Activated T-helper 2 cell treated with anti-CD3 and anti-CD28 coated beads, Interferon-gamma antibody, Interleukin-2, Interleukin-4, amounts not matched to agents 10 μg/mL and 5 μg/mL and 100 μg/mL, durations not matched to agents 14 hours and 24 hours and 36 hours (primary cell): ENCODE data around the gene DGKI. TPM values are rescaled to one million over a fixed set of nuclear protein-coding genes. Genes with fewer than 3 reads are reported as not detected.
"Not testable (repeated sequence)": the region's sequence is repeated elsewhere in the genome, so short reads cannot be mapped to it uniquely, and the experiment has no call there.

Experiments
- DNase-seq: peaks from one replicate; pipeline ENCODE4 v3.0.0; 2021; ENCODE audit warnings: low spot score
- H3K27ac Mint-ChIP-seq: one replicate; pipeline ENCODE4 v1.8.0; 2021; ENCODE audit warnings: mixed read lengths
- H3K27me3 Mint-ChIP-seq: one replicate; pipeline ENCODE4 v1.8.0; 2021; ENCODE audit warnings: low read depth, mixed read lengths
- H3K36me3 Mint-ChIP-seq: one replicate; pipeline ENCODE4 v1.8.0; 2021; ENCODE audit warnings: low read depth, mixed read lengths
- H3K4me1 Mint-ChIP-seq: one replicate; pipeline ENCODE4 v1.8.0; 2021; ENCODE audit warnings: low read depth, mixed read lengths
- H3K4me3 Mint-ChIP-seq: one replicate; pipeline ENCODE4 v1.8.0; 2021; ENCODE audit warnings: low read depth, mild to moderate bottlenecking, moderate library complexity, mixed read lengths
- H3K9me3 Mint-ChIP-seq: one replicate; pipeline ENCODE4 v1.8.0; 2021; ENCODE audit warnings: mixed read lengths
- intact Hi-C: fragments of 100-400 bp; cut with micrococcal nuclease; formaldehyde crosslinking; loops from one replicate; pipeline ENCODE4 v1.15.1; 2023
- total RNA-seq: library from RNA; stranded (reverse); gene quantifications from 2 replicates; pipeline ENCODE4 v1.2.3, GENCODE V29; 2022

The DGKI gene
- total RNA-seq, 1 donor from 2014 or later = 3.9 TPM

DNA sequence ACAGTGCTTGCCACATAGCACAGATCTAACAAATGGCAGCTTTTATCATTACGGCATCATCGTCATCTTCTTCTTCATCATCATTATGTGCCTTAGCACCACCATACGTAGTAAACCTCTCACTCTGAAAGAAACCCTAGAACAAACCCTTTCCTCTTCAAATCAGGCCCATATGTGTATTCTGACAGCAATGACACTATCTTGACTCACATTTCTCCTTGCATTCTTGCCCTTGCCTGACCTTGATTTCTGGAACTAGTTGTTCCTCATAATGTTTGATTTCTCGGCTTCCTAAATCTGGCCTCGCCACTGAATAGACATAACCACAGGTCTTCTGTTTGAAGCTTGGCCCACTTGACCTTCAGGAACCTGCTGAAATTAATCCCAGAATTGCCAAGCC is 115.3 kb downstream of the DGKI start:
- Mint-ChIP-seq H3K4me3 (no peak overlapping the region), H3K27me3 (no peaks in the 10 kb centered on the region), H3K4me1 (no peaks in the 10 kb centered on the region), H3K27ac (no peak overlapping the region), H3K9me3 (no peaks in the 10 kb centered on the region), H3K36me3 (no peaks in the 10 kb centered on the region)
- intact Hi-C loops = no loop called here
- DNase-seq = no peak

DNA sequence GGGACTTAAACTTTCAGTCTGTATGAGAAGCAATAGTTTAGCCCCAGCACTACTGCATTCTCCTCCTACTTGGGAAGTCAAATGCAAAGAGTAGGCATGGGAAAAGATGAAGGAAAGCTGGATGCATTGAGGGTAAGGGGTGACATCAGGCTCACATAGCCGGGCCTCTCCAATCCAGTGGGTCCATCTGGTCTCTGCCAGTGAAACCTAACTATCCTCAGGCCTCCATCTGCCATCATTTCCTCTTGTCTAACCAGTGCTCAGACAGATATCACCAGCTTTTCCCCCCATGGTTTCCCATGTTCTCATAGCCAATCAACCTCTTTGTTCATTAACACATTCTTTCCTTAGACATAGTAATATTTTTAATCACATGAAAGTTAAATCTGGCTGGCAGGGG is 118.3 kb downstream of the DGKI start:
- Mint-ChIP-seq H3K9me3 (no peaks in the 10 kb centered on the region), H3K4me3 (no peak overlapping the region), H3K27ac (no peak overlapping the region), H3K36me3 (no peaks in the 10 kb centered on the region), H3K4me1 (no peaks in the 10 kb centered on the region), H3K27me3 (no peaks in the 10 kb centered on the region)
- no peak for DNase-seq
- intact Hi-C loops = no loop called here

- no peaks in the 10 kb centered on the region for H3K9me3 Mint-ChIP-seq
- no peak overlapping the region for H3K4me3 Mint-ChIP-seq
- no peaks in the 10 kb centered on the region for H3K27me3 Mint-ChIP-seq
- DNase-seq = no peak
- H3K36me3 Mint-ChIP-seq = no peaks in the 10 kb centered on the region
- no peaks in the 10 kb centered on the region for H3K4me1 Mint-ChIP-seq
- no peak overlapping the region for H3K27ac Mint-ChIP-seq
- intact Hi-C loops = no loop called here
Measured at GRCh38 chr7:137727413-137727812, 119.4 kb downstream of the DGKI start.

DNA sequence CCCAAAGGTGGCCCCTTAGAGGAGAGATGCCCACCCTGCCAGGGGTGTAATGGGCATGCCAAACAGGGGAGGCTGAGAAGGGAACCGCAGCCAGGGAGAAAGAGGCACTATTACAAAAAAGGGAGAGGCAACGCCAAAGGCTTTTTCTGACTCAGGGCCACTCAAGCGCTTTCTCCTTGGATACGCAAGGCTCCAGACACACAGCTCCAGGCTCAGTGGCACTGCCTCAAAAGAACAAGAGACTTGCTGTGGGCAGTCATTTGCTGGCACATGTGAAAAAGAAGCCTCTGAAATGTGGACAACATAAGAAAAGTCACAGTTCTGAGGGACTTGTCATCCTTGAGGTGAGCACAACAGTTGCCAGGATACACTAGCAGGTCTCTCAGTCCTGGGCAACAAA is 128.4 kb downstream of the DGKI start:
- no peak for DNase-seq
- no peaks in the 10 kb centered on the region for H3K36me3 Mint-ChIP-seq
- no peak overlapping the region for H3K4me3 Mint-ChIP-seq
- intact Hi-C loops = no loop called here
- H3K27ac Mint-ChIP-seq = no peak overlapping the region
- H3K4me1 Mint-ChIP-seq = no peaks in the 10 kb centered on the region
- H3K27me3 Mint-ChIP-seq = no peaks in the 10 kb centered on the region
- H3K9me3 Mint-ChIP-seq = no peaks in the 10 kb centered on the region

- Mint-ChIP-seq H3K36me3 (no peaks in the 10 kb centered on the region), H3K4me1 (no peaks in the 10 kb centered on the region), H3K27ac (no peak overlapping the region), H3K4me3 (no peak overlapping the region), H3K27me3 (no peaks in the 10 kb centered on the region), H3K9me3 (no peaks in the 10 kb centered on the region)
- DNase-seq = no peak
- intact Hi-C loops = no loop called here
Measured at GRCh38 chr7:137717811-137718271, 128.9 kb downstream of the DGKI start.

DNA sequence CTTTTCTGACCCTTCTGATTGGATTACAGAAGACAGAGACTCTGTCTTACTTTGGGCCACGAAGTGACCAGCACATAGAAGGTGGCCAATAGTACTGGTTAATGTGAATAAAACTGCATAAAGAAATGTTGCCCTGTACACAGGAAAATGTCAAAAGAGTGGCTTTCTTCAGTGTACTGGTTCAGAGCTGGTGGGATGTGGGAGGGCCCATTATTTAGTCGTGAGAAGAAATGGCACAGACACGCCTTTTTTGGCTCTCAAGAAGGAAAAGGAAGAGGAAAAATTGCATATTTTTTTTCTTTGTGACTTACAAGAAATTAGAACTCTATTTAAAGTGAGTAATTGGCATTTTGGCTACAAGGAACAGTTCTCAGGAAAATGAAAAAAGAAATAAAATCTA is 129.7 kb downstream of the DGKI start:
- no peak for DNase-seq
- Mint-ChIP-seq H3K36me3 (no peaks in the 10 kb centered on the region), H3K4me3 (no peak overlapping the region), H3K27me3 (no peaks in the 10 kb centered on the region), H3K9me3 (no peaks in the 10 kb centered on the region), H3K4me1 (no peaks in the 10 kb centered on the region), H3K27ac (no peak overlapping the region)
- intact Hi-C loops = no loop called here

GRCh38 chr7:137716061-137716460 is 130.7 kb downstream of the DGKI start:
- no peak for DNase-seq
- Mint-ChIP-seq H3K36me3 (no peaks in the 10 kb centered on the region), H3K27me3 (peaks cover under 1% of the 10 kb centered on the region), H3K4me3 (no peak overlapping the region), H3K9me3 (no peaks in the 10 kb centered on the region), H3K27ac (no peak overlapping the region), H3K4me1 (no peaks in the 10 kb centered on the region)
- intact Hi-C loops = no loop called here

GRCh38 chr7:137715533-137715932 is 131.2 kb downstream of the DGKI start:
- intact Hi-C loops = no loop called here
- Mint-ChIP-seq H3K4me3 (no peak overlapping the region), H3K4me1 (no peaks in the 10 kb centered on the region), H3K9me3 (no peaks in the 10 kb centered on the region), H3K36me3 (no peaks in the 10 kb centered on the region), H3K27ac (no peak overlapping the region), H3K27me3 (peaks cover 4% of the 10 kb centered on the region)
- DNase-seq = no peak

- DNase-seq = no peak
- no peak overlapping the region for H3K27ac Mint-ChIP-seq
- H3K27me3 Mint-ChIP-seq = peaks cover 4% of the 10 kb centered on the region
- H3K36me3 Mint-ChIP-seq = no peaks in the 10 kb centered on the region
- no peaks in the 10 kb centered on the region for H3K4me1 Mint-ChIP-seq
- intact Hi-C loops = no loop called here
- H3K9me3 Mint-ChIP-seq = no peaks in the 10 kb centered on the region
- H3K4me3 Mint-ChIP-seq = no peak overlapping the region
Measured at GRCh38 chr7:137715121-137715520, 131.7 kb downstream of the DGKI start.

DNA sequence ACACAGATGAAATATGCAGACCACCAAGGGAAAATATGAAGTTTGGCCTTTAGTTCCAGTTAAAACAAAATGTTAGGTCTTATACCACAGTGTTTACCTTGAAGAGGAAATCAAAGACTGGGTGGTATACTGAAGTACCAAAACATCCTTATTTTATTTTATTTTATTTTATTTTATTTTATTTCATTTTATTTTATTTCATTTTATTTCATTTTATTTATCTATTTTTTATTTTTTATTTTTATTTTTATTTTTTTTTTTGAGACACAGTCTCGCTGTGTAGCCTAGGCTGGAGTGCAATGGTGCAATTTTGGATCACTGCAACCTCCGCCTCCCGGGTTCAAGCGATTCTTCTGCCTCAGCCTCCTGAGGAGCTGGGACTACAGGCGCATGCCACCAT is 140.4 kb downstream of the DGKI start:
- H3K36me3 Mint-ChIP-seq, intact Hi-C loops, DNase-seq, H3K27ac Mint-ChIP-seq, H3K4me3 Mint-ChIP-seq, H3K4me1 Mint-ChIP-seq, H3K27me3 Mint-ChIP-seq: not testable (repeated sequence)
- peaks cover 14% of the 10 kb centered on the region for H3K9me3 Mint-ChIP-seq

DNA sequence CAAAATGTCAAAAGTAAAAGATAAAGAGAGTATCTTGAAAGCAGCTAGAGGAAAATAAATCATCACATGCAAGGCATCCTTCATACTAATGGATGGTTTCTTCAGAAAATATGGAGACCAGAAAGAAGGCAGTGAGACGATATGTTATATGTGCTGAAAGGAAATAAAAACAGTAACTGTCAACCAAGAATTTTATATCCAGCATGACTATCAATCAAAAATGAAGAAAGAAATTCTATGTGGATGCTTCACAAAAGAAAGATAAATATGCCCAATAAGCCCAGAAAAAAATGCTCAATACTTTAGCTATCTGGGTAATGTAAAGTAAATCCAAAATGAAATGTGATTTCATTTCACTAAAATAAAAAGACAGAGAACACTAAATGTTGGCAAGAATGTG is 142.1 kb downstream of the DGKI start:
- no peak overlapping the region for H3K27ac Mint-ChIP-seq

GRCh38 chr7:137703291-137704010 is 143.3 kb downstream of the DGKI start:
- no peaks in the 10 kb centered on the region for H3K36me3 Mint-ChIP-seq
- no peak overlapping the region for H3K27ac Mint-ChIP-seq
- peaks cover 14% of the 10 kb centered on the region for H3K9me3 Mint-ChIP-seq
- no peaks in the 10 kb centered on the region for H3K27me3 Mint-ChIP-seq
- H3K4me3 Mint-ChIP-seq = no peak overlapping the region
- DNase-seq = no peak
- intact Hi-C loops = no loop called here
- H3K4me1 Mint-ChIP-seq = no peaks in the 10 kb centered on the region

More for the DNA sequence above, 142.1 kb downstream of the DGKI start:
- H3K36me3 Mint-ChIP-seq = no peaks in the 10 kb centered on the region
- DNase-seq = no peak
- H3K4me1 Mint-ChIP-seq = no peaks in the 10 kb centered on the region
- peaks cover 14% of the 10 kb centered on the region for H3K9me3 Mint-ChIP-seq
- H3K4me3 Mint-ChIP-seq = no peak overlapping the region
- intact Hi-C loops = no loop called here
- peaks cover 2% of the 10 kb centered on the region for H3K27me3 Mint-ChIP-seq

GRCh38 chr7:137696988-137697387 is 149.8 kb downstream of the DGKI start:
- DNase-seq = no peak
- intact Hi-C loops = no loop called here
- no peaks in the 10 kb centered on the region for H3K36me3 Mint-ChIP-seq
- no peaks in the 10 kb centered on the region for H3K4me1 Mint-ChIP-seq
- no peaks in the 10 kb centered on the region for H3K27me3 Mint-ChIP-seq
- H3K4me3 Mint-ChIP-seq = no peak overlapping the region
- no peak overlapping the region for H3K27ac Mint-ChIP-seq
- H3K9me3 Mint-ChIP-seq = no peaks in the 10 kb centered on the region

DNA sequence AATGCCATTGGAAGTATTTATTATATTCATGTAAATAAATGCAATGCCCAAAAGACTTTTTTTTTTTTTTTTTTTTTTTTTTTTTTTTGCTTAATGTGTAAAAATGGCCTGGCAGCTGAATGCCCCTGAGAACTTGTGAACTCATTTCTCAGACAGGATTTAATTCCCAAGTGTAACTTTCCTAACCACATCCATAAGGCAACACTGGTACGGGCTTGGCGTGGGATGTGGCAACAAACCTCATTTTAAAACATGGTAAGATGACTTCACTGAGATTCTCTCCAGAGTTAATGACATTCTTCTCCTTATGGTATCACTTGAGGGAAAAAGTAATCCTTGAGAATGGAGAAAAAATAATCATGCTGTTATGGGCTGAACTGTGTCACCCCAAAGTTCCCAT is 150.4 kb downstream of the DGKI start:
- Mint-ChIP-seq H3K9me3 (no peaks in the 10 kb centered on the region), H3K27ac (no peak overlapping the region), H3K4me1 (no peaks in the 10 kb centered on the region), H3K36me3 (no peaks in the 10 kb centered on the region), H3K4me3 (no peak overlapping the region), H3K27me3 (no peaks in the 10 kb centered on the region)
- intact Hi-C loops = no loop called here
- DNase-seq = no peak
